GM12878 (cell line): ENCODE results near the gene RDH5. TPM values are rescaled to one million over a fixed set of nuclear protein-coding genes. Genes with fewer than 3 reads are reported as not detected.

ENCODE experiments used
- ATF7 ChIP-seq: fragments of 450-650 bp; IDR thresholded peaks from 2 replicates; pipeline ENCODE4 v1.6.1; 2016; ENCODE audit warnings: low read depth, mild to moderate bottlenecking
- BHLHE40 ChIP-seq, 2 experiments: fragments of 450-650 bp in 1 of 2; IDR thresholded peaks; 2 replicates each; pipeline ENCODE4 v1.6.1; 2011 to 2017; ENCODE audit warnings: low read depth in 2 of 2, borderline replicate concordance in 1 of 2, improper control_type of control experiment in 1 of 2, low read length in 1 of 2, mild to moderate bottlenecking in 1 of 2
- CEBPZ ChIP-seq: fragments of 150-350 bp; IDR thresholded peaks from 2 replicates; pipeline ENCODE4 v1.6.1; 2016; ENCODE audit warnings: low read depth, low read length
- CREB1 ChIP-seq: IDR thresholded peaks from 2 replicates; pipeline ENCODE4 v1.6.1; 2012; ENCODE audit warnings: low read depth, mild to moderate bottlenecking, inconsistent platforms
- CREM ChIP-seq: IDR thresholded peaks from 2 replicates; pipeline ENCODE4 v1.6.1; 2014; ENCODE audit warnings: antibody characterized with exemption, low read depth
- DPF2 ChIP-seq: fragments of 450-650 bp; IDR thresholded peaks from 2 replicates; pipeline ENCODE4 v1.6.1; 2017; ENCODE audit warnings: mild to moderate bottlenecking
- E4F1 ChIP-seq: fragments of 450-650 bp; IDR thresholded peaks from 2 replicates; pipeline ENCODE4 v1.6.1; 2018; ENCODE audit warnings: borderline replicate concordance, mild to moderate bottlenecking; ENCODE audit not compliant: partially characterized antibody
- HDGF ChIP-seq: fragments of 450-650 bp; IDR thresholded peaks from 2 replicates; pipeline ENCODE4 v1.6.1; 2016; ENCODE audit warnings: antibody characterized with exemption
- RELA ChIP-seq: fragments of 450-650 bp; IDR thresholded peaks from 2 replicates; pipeline ENCODE4 v1.8.0; 2014; ENCODE audit warnings: borderline replicate concordance; ENCODE audit not compliant: partially characterized antibody
- RUNX3 ChIP-seq: IDR thresholded peaks from 2 replicates; pipeline ENCODE4 v1.6.1; 2012; ENCODE audit warnings: low read length, inconsistent platforms
- SMAD1 ChIP-seq: fragments of 450-650 bp; IDR thresholded peaks from 2 replicates; pipeline ENCODE4 v1.6.1; 2018; ENCODE audit warnings: mild to moderate bottlenecking, low read depth; ENCODE audit not compliant: partially characterized antibody
- TARDBP ChIP-seq: IDR thresholded peaks from 2 replicates; pipeline ENCODE4 v1.6.1; 2016; ENCODE audit warnings: borderline replicate concordance
- USF2 ChIP-seq: IDR thresholded peaks from 2 replicates; pipeline ENCODE4 v1.6.1; 2011; ENCODE audit warnings: low read depth, low read length, improper control_type of control experiment, borderline replicate concordance
- ZNF217 ChIP-seq: fragments of 450-650 bp; IDR thresholded peaks from 2 replicates; pipeline ENCODE4 v1.6.1; 2017; ENCODE audit warnings: antibody characterized with exemption, mild to moderate bottlenecking
- ZNF384 ChIP-seq: IDR thresholded peaks from 2 replicates; pipeline ENCODE4 v1.6.1; 2012; ENCODE audit warnings: low read depth, mild to moderate bottlenecking, low read length, improper control_type of control experiment, borderline replicate concordance
- polyA plus RNA-seq, 11 experiments: library from polyadenylated mRNA; depleted of rRNA in 4 of 11; unstranded in 6 of 11; stranded (reverse) in 5 of 11; fragments of >200 nt; fragmentation: Nextera tagmentation in 4 of 11; fragmentation: Illumina TruSeq in 1 of 11; extraction: Ambion mirVana in 4 of 11; extraction: Trizol in 1 of 11; gene quantifications; 1 replicate in 1 of 11; 2 replicates in 10 of 11; pipeline versions ENCODE4 v1.2.1 to v1.2.3, GENCODE V29; 2011 to 2016; ENCODE audit warnings: inconsistent platforms in 2 of 11, missing spikeins in 2 of 11, low read depth in 1 of 11
- total RNA-seq, 4 experiments: library from RNA; depleted of rRNA in 3 of 4; stranded (reverse); fragments of >200 nt in 3 of 4; fragmentation: Illumina TruSeq in 1 of 4; extraction: Trizol in 1 of 4; gene quantifications; 2 replicates each; pipeline versions ENCODE4 v1.2.1 to v1.2.3, GENCODE V29; 2013 to 2021
- TF ChIP-seq, protein P1 (sequence below): fragments of 450-650 bp; IDR thresholded peaks from 2 replicates; pipeline ENCODE4 v1.6.1; 2016; ENCODE audit warnings: mild to moderate bottlenecking, moderate library complexity, borderline replicate concordance

The RDH5 gene
- total and polyA plus RNA-seq, 10 of the 15 experiments (the other 5 are each of a cell fraction or from before 2014, with no cell fraction given) = 2.6 to 11.6 (median 7.3) TPM

- TF ChIP-seq E4F1 (peak; percentile 29), BHLHE40 (IDR thresholded peaks at IDR 0.05; ENCODE audit: borderline replicate concordance in 1 of 2, low read depth in 2 of 2, low read length in 1 of 2) (no peak; a peak in 1 of 4 replicates), DPF2 (peak; percentile 48), RELA (peak; percentile 37), CREM (no peak), SMAD1 (no peak), HDGF (no peak), RUNX3 (peak; percentile 27; the same call in 1 of the 2 replicates), ZNF217 (no peak), ZNF384 (no peak), ATF7 (peak; percentile 50; the same call in 1 of the 2 replicates), TARDBP (no peak), USF2 (no peak), CREB1 (no peak), CEBPZ (no peak)
- TF ChIP-seq, protein P1, sequence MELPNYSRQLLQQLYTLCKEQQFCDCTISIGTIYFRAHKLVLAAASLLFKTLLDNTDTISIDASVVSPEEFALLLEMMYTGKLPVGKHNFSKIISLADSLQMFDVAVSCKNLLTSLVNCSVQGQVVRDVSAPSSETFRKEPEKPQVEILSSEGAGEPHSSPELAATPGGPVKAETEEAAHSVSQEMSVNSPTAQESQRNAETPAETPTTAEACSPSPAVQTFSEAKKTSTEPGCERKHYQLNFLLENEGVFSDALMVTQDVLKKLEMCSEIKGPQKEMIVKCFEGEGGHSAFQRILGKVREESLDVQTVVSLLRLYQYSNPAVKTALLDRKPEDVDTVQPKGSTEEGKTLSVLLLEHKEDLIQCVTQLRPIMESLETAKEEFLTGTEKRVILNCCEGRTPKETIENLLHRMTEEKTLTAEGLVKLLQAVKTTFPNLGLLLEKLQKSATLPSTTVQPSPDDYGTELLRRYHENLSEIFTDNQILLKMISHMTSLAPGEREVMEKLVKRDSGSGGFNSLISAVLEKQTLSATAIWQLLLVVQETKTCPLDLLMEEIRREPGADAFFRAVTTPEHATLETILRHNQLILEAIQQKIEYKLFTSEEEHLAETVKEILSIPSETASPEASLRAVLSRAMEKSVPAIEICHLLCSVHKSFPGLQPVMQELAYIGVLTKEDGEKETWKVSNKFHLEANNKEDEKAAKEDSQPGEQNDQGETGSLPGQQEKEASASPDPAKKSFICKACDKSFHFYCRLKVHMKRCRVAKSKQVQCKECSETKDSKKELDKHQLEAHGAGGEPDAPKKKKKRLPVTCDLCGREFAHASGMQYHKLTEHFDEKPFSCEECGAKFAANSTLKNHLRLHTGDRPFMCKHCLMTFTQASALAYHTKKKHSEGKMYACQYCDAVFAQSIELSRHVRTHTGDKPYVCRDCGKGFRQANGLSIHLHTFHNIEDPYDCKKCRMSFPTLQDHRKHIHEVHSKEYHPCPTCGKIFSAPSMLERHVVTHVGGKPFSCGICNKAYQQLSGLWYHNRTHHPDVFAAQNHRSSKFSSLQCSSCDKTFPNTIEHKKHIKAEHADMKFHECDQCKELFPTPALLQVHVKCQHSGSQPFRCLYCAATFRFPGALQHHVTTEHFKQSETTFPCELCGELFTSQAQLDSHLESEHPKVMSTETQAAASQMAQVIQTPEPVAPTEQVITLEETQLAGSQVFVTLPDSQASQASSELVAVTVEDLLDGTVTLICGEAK = peak; percentile 76; the same call in 1 of the 2 replicates
Observed at GRCh38 chr12:55738123-55739024, 18.2 kb downstream of the RDH5 start (continued).
